Retinal pigment epithelial cell (primary cell): ENCODE measurements around the gene CNTN3.
A peak's percentile ranks its signal among the peaks of the same experiment; 100 is the strongest.

Source experiments
- DNase-seq: peaks from one replicate; pipeline ENCODE4 v3.0.0-alpha.2; 2010; ENCODE audit warnings: low read depth
- H3K4me3 ChIP-seq: 2 replicates; pipeline ENCODE4 v1.5.1; 2011; ENCODE audit warnings: mild to moderate bottlenecking, low read length, control low read depth, moderate library complexity
- TF ChIP-seq, protein P1 (sequence below): conservative IDR thresholded peaks from 2 replicates; pipeline ENCODE4 v1.5.1; 2011; ENCODE audit warnings: low read depth, low read length, control low read depth, inconsistent platforms

CNTN3 gene

GRCh38 chr3:74614107-74614967, at the start of gene CNTN3:
Gene CNTN3 (minus strand): TSS chr3:74614659. CDS start chr3:74521112, 93,547 bp downstream.
- no peak for DNase-seq
- TF ChIP-seq, protein P1, sequence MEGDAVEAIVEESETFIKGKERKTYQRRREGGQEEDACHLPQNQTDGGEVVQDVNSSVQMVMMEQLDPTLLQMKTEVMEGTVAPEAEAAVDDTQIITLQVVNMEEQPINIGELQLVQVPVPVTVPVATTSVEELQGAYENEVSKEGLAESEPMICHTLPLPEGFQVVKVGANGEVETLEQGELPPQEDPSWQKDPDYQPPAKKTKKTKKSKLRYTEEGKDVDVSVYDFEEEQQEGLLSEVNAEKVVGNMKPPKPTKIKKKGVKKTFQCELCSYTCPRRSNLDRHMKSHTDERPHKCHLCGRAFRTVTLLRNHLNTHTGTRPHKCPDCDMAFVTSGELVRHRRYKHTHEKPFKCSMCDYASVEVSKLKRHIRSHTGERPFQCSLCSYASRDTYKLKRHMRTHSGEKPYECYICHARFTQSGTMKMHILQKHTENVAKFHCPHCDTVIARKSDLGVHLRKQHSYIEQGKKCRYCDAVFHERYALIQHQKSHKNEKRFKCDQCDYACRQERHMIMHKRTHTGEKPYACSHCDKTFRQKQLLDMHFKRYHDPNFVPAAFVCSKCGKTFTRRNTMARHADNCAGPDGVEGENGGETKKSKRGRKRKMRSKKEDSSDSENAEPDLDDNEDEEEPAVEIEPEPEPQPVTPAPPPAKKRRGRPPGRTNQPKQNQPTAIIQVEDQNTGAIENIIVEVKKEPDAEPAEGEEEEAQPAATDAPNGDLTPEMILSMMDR, result no peak
- H3K4me3 ChIP-seq, result peak within 1 kb of the TSS; percentile 46

DNA sequence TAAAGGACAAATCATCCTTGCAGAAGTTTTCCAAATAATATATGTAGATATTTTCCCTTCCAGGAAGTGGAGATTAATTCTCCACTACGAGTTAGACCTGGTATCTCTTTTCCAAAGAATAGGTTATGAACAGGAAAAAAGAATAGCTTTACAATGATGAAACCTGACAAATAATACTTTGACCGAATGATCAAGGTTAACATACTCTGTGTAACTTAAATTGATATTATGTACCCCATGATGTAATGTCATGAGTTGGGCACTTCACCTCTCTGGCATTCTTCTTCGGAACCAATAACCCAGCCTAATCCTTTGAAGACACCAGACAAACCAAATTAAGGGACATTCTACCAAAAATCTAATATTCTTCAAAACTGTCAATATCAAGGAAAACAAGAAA, 48.7 kb upstream of the CNTN3 start:
- no peak for DNase-seq
- TF ChIP-seq, protein P1, result no peak
- H3K4me3 ChIP-seq, result no peak overlapping the region

DNA sequence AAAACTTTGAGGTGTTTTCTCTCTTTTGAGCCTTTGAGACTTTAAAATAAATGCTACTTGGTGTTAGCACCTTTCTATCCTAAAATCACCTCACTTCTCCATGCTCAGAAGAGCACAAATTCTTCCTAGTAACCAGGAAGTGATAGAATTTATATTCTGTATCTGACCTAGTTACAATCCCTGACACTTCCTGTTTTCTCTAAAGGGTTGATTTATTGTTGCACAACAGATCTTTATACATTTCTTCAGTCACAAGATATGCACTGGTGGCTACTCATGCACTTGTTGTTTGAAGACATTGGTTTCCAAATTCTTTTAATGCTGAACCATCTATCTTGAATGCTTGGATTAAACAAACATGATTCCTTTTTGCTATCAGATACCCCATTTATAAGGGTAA, 47.2 kb upstream of the CNTN3 start:
- H3K4me3 ChIP-seq, result no peak overlapping the region
- TF ChIP-seq, protein P1, result no peak
- no peak for DNase-seq

DNA sequence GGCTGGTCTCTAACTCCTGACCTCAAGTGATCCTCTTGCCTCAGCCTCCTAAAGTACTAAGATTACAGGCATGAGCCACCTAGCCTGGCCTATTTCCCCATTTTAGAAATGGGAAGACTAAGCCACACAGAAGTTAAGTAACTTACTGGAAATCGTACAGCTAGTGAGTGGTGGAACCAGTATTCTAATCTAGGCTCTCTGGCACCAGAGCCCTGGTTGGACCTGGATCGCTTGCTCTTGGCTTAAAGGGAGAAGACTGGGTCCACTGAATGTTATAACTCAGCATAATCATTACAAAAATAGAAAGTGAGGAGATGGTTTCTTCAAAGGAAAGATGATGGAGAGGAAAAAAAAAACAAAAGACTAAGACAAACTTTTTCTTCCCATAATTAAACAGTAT, 37.4 kb upstream of the CNTN3 start:
- H3K4me3 ChIP-seq, result no peak overlapping the region
- TF ChIP-seq, protein P1, result no peak
- DNase-seq, result no peak

DNA sequence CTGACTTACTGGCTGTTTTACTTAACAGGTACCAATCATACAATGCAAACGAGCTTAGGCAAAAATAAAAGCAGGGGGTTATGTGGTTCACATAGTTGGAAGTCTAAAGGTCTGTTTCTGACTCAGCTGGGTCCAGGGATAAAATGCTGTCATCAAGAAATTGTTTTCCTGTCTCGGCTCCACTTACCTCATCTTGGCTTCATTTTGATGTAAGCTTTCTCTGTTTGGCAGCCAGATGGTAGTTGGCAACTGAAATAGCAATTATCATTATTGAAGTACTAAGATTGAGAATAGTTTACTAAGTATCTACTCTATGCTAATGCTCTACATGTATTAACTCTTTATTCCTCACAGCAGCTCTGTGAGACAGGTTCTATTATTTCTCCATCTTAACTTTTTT, 36.8 kb upstream of the CNTN3 start:
- H3K4me3 ChIP-seq, result no peak overlapping the region
- DNase-seq, result no peak
- TF ChIP-seq, protein P1, result no peak

- TF ChIP-seq, protein P1, result no peak
Observed at GRCh38 chr3:74648107-74648506, 33.6 kb upstream of the CNTN3 start.

GRCh38 chr3:74646094-74646493, 31.6 kb upstream of the CNTN3 start:
- TF ChIP-seq, protein P1, result no peak
- DNase-seq, result no peak
- no peak overlapping the region for H3K4me3 ChIP-seq

More at GRCh38 chr3:74648107-74648506, 33.6 kb upstream of the CNTN3 start:
- no peak overlapping the region for H3K4me3 ChIP-seq
- no peak for DNase-seq
